Hepatocyte (in vitro differentiated cells): ENCODE results near the gene KNDC1. TPM values are rescaled to one million over a fixed set of nuclear protein-coding genes. Genes with fewer than 3 reads are reported as not detected.

Experiments
- DNase-seq: peaks from one replicate; pipeline ENCODE4 v3.0.0-alpha.2; 2016; ENCODE audit warnings: low spot score
- H2AFZ ChIP-seq: fragments of 200-600 bp; sonication (generic); 2 replicates; pipeline ENCODE4 v1.6.0; 2016; ENCODE audit warnings: antibody characterized with exemption, mild to moderate bottlenecking
- H3K27ac ChIP-seq: fragments of 200-600 bp; sonication (generic); 2 replicates; pipeline ENCODE4 v1.5.1; 2016; ENCODE audit warnings: mild to moderate bottlenecking
- H3K27me3 ChIP-seq: fragments of 200-600 bp; sonication (generic); 2 replicates; pipeline ENCODE4 v1.6.1; 2016
- H3K36me3 ChIP-seq: fragments of 200-600 bp; sonication (generic); replicated peaks from 2 replicates; pipeline ENCODE4 v1.5.1; 2016; ENCODE audit warnings: low read depth; ENCODE audit not compliant: insufficient read depth
- H3K4me1 ChIP-seq: fragments of 200-600 bp; sonication (generic); 2 replicates; pipeline ENCODE4 v1.5.1; 2016; ENCODE audit warnings: mild to moderate bottlenecking, moderate library complexity; ENCODE audit not compliant: insufficient read depth
- H3K4me2 ChIP-seq: fragments of 200-600 bp; sonication (generic); 2 replicates; pipeline ENCODE4 v1.6.0; 2016
- H3K4me3 ChIP-seq: fragments of 200-600 bp; sonication (generic); 2 replicates; pipeline ENCODE4 v1.5.1; 2016; ENCODE audit warnings: mild to moderate bottlenecking
- H3K79me2 ChIP-seq: fragments of 200-600 bp; sonication (generic); 2 replicates; pipeline ENCODE4 v1.6.0; 2017; ENCODE audit warnings: mild to moderate bottlenecking
- H3K9me2 ChIP-seq: fragments of 200-600 bp; sonication (generic); replicated peaks from 2 replicates; pipeline ENCODE4 v1.6.0; 2017; ENCODE audit warnings: mild to moderate bottlenecking; ENCODE audit not compliant: insufficient read depth
- H3K9me3 ChIP-seq: fragments of 200-600 bp; sonication (generic); 2 replicates; pipeline ENCODE4 v1.5.1; 2016; ENCODE audit warnings: low read depth, mild to moderate bottlenecking
- H4K20me1 ChIP-seq: fragments of 200-600 bp; sonication (generic); 2 replicates; pipeline ENCODE4 v1.6.0; 2016; ENCODE audit warnings: mild to moderate bottlenecking; ENCODE audit not compliant: insufficient read depth, poor library complexity, severe bottlenecking
- EZH2 ChIP-seq: fragments of 200-600 bp; sonication (generic); IDR thresholded peaks from 2 replicates; pipeline ENCODE4 v1.6.1; 2016; ENCODE audit warnings: antibody characterized with exemption, mild to moderate bottlenecking, borderline replicate concordance
- EZH2phosphoT487 ChIP-seq: fragments of 200-600 bp; sonication (generic); IDR thresholded peaks from one replicate; pipeline ENCODE4 v1.6.1; 2018; ENCODE audit warnings: antibody characterized with exemption, mild to moderate bottlenecking, low read depth, moderate library complexity; ENCODE audit not compliant: unreplicated experiment, severe bottlenecking
- WGBS: methylation state at CpG from one replicate; pipeline ENCODE4 v1.1.6; 2016; ENCODE audit warnings: low lambda C conversion rate; ENCODE audit errors: missing lambda C conversion rate; 5-methylcytosine and 5-hydroxymethylcytosine counted together
- polyA plus RNA-seq: library from polyadenylated mRNA; unstranded; fragments of >200 nt; fragmentation: Nextera tagmentation; extraction: Ambion mirVana; gene quantifications from 2 replicates; pipeline ENCODE4 v1.2.1, GENCODE V29; 2016
- total RNA-seq: library from RNA; depleted of rRNA; stranded (reverse); fragments of >200 nt; gene quantifications from 2 replicates; pipeline ENCODE4 v1.2.3, GENCODE V29; 2014
- TF ChIP-seq, protein P1 (sequence below): fragments of 200-600 bp; sonication (generic); IDR thresholded peaks from 2 replicates; pipeline ENCODE4 v1.5.1; 2016; ENCODE audit warnings: antibody characterized with exemption, mild to moderate bottlenecking; ENCODE audit not compliant: poor library complexity

KNDC1 gene
- total and polyA plus RNA-seq, 2 experiments from 2014 or later = 3.8 to 4.3 TPM

DNA sequence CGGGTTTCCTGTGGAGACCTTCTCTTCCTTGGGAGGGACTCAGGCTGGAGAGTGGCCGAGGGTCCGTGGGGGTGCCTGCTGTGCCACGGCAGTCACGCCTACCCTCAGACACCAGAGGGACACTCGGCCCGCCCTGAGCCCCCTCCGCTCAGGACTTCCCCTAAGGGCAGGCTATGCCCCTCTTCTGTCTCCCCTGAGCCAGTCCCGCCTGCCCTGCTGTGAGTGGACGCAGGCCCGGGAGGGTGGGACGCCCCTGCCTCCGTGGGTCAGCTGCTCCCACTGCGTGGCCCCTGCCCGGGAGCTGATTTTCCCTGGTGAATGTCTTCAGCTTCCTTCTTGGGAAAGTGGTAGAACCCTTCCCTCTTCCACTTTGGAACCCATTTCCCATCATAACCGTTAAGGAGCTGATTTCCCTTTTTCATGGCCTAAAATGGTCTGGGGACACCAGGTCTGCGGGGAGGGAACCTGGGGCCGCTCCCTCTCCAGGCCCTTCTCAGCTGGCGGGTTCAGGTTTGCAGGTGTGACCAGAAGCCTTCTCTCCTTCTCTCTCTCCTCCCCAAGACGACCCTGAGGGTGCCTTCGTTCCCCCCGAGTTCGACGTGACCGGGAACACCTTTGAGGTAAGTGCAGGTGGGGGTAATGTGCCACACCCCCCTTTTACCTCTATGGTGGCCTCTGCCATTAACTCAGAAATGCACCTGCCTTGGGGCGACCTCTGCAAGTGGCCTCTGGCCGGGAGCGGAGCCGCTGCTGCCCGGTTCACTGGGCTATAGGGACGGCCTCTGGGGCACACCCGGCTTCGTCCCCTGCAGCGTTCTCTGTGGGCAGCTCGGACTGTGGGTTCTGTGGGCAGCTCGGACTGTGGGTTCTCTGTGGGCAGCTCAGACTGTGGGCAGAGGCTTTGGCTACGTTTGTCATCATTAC lies 7.9 kb downstream of the KNDC1 start:
- Histone ChIP-seq H3K9me3 (no peaks in the 10 kb centered on the region), H3K27ac (no peak overlapping the region), H3K79me2 (no peaks in the 10 kb centered on the region), H2AFZ (no peak overlapping the region), H3K36me3 (no peaks in the 10 kb centered on the region), H3K4me2 (no peak overlapping the region), H3K4me3 (no peak overlapping the region), H3K27me3 (no peaks in the 10 kb centered on the region), H4K20me1 (no peaks in the 10 kb centered on the region), H3K9me2 (no peaks in the 10 kb centered on the region), H3K4me1 (no peaks in the 10 kb centered on the region)
- 95% methylated on average over 34 of the region's 37 CpGs for WGBS
- DNase-seq = no peak
- TF ChIP-seq, protein P1, sequence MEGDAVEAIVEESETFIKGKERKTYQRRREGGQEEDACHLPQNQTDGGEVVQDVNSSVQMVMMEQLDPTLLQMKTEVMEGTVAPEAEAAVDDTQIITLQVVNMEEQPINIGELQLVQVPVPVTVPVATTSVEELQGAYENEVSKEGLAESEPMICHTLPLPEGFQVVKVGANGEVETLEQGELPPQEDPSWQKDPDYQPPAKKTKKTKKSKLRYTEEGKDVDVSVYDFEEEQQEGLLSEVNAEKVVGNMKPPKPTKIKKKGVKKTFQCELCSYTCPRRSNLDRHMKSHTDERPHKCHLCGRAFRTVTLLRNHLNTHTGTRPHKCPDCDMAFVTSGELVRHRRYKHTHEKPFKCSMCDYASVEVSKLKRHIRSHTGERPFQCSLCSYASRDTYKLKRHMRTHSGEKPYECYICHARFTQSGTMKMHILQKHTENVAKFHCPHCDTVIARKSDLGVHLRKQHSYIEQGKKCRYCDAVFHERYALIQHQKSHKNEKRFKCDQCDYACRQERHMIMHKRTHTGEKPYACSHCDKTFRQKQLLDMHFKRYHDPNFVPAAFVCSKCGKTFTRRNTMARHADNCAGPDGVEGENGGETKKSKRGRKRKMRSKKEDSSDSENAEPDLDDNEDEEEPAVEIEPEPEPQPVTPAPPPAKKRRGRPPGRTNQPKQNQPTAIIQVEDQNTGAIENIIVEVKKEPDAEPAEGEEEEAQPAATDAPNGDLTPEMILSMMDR = no peak
- TF ChIP-seq EZH2 (no peak), EZH2phosphoT487 (no peak)

DNA sequence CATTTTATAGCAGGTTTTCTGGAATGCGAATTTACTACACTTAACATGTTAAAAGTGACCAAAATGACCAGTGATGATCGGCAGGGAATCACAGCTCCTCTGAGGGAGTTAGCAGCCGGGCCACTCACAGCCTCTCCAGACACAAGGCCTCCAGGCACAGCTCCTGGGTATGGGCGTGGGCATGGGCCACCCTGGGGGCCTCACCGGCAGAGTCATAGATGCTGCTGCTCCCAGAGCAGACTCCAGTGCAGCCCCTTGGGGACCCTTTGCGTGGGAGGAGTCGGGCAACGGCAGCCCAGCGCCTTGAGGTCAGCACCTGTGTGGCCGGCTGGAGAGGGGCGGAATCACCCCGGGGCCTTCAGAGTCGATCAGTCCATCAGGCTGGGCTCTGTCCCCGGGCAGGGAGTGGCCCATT lies 8.6 kb downstream of the KNDC1 start:
- Histone ChIP-seq H3K79me2 (no peaks in the 10 kb centered on the region), H3K4me1 (no peaks in the 10 kb centered on the region), H3K4me2 (no peak overlapping the region), H3K9me3 (no peaks in the 10 kb centered on the region), H3K27me3 (no peaks in the 10 kb centered on the region), H4K20me1 (no peaks in the 10 kb centered on the region), H3K4me3 (no peak overlapping the region), H3K36me3 (no peaks in the 10 kb centered on the region), H3K27ac (no peak overlapping the region), H3K9me2 (no peaks in the 10 kb centered on the region), H2AFZ (no peak overlapping the region)
- DNase-seq = no peak
- no peak for TF ChIP-seq EZH2
- TF ChIP-seq EZH2phosphoT487 = no peak
- TF ChIP-seq, protein P1 = no peak
- 93% methylated on average over 14 of the region's 14 CpGs for WGBS

DNA sequence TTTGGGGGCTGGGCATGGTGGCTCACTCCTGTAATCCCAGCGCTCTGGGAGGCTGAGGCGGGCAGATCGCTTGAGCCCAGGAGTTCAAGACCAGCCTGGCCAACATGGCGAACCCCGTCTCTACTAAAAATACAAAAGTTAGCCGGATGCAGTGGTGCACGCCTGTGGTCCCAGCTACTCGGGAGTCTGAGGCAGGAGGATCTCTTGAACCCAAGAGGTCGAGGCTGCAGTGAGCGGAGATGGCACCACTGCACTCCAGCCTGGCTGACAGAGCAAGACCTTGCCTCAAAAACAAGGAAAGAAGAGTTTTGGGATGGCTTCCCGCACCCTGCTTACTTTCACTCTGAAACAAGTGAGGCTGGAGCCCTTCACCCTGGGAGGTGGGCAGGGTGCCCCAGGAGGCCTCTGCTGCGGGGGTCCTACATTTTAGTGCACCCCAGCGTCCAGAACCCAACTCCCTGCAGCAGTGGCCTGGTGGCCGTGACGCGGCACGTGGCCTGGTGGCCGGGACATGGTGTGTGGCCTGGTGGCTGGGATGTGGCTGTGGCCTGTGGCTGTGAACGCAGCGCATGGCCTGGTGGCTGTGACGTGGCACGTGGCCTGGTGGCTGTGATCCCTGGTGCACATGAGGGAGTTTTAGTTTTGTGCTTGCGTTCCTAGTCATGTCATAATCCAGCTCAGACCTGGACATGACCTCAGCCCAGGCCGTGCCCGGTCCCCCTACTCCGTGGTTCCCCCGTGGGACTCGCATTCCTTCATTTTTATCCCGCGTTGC lies 9.3 kb downstream of the KNDC1 start:
- Histone ChIP-seq H3K4me3 (no peak overlapping the region), H3K4me1 (no peaks in the 10 kb centered on the region), H3K27ac (no peak overlapping the region), H2AFZ (no peak overlapping the region), H3K4me2 (no peak overlapping the region), H3K27me3 (no peaks in the 10 kb centered on the region), H3K36me3 (no peaks in the 10 kb centered on the region), H3K79me2 (no peaks in the 10 kb centered on the region), H4K20me1 (no peaks in the 10 kb centered on the region), H3K9me2 (no peaks in the 10 kb centered on the region), H3K9me3 (no peaks in the 10 kb centered on the region)
- WGBS = 97% methylated on average over 30 of the region's 30 CpGs
- DNase-seq = no peak
- TF ChIP-seq, protein P1 = no peak
- no peak for TF ChIP-seq EZH2phosphoT487
